Raji (cell line): Measurements from ENCODE around the gene CACNB3.

Experiments used
- POLR2A ChIP-seq: IDR thresholded peaks from 2 replicates; pipeline ENCODE4 v1.6.1; 2011; ENCODE audit warnings: low read depth, low read length, control low read depth; ENCODE audit not compliant: insufficient read depth

Gene CACNB3

GRCh38 chr12:48824112-48824511 lies 5.8 kb downstream of the CACNB3 start:
- TF ChIP-seq POLR2A, result no peak

DNA sequence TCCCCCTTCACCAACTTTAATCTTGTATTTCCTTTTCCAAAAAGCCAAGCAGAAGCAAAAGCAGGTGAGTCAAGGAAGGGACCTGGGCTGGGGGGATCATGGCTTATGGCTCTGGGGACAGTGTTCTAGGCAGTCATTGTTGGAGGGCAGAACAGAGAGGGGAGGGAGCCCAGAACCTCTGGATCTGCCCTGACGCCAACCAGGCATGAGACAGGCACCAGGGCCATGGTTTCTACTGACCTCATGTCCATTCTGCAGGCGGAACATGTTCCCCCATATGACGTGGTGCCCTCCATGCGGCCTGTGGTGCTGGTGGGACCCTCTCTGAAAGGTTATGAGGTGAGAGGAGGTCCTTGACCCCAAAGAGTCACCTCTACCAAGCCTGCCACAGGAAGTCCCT lies 6.6 kb downstream of the CACNB3 start:
- no peak for TF ChIP-seq POLR2A

- TF ChIP-seq POLR2A, result no peak
These were observed 8.0 kb downstream of the CACNB3 start for GRCh38 chr12:48826209-48826855.

DNA sequence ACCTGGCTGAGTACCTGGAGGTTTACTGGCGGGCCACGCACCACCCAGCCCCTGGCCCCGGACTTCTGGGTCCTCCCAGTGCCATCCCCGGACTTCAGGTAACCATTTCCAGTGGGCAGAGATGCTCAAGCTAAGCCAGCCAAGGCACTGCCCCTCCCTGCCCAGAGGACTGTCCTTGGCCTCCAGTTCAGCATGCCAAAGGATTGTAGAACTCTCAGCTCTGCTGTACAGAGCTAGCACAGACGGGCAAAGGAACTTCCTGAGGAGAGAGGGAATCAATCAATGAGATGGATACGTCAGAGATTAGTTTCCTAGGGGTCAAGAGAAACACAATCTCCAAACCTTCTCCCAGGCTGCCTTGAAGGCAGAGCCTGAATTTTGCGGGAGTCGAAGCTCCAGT lies 8.7 kb downstream of the CACNB3 start:
- no peak for TF ChIP-seq POLR2A

- TF ChIP-seq POLR2A, result no peak
These were observed 9.3 kb downstream of the CACNB3 start for GRCh38 chr12:48827513-48828096.

DNA sequence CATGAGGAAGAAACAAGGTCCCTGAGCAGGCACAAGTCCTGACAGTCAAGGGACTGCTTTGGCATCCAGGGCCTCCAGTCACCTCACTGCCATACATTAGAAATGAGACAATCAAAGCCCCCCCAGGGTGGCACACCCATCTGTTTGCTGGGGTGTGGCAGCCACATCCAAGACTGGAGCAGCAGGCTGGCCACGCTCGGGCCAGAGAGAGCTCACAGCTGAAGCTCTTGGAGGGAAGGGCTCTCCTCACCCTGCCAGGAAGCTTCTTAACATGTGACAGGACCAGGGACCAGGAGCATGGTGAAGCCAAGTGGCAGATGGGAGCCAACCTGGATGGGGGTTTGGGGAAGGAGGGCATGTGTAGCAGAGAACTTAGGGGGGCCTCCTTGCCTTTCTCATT lies 10.0 kb downstream of the CACNB3 start:
- no peak for TF ChIP-seq POLR2A

GRCh38 chr12:48828841-48829575 lies 10.7 kb downstream of the CACNB3 start:
- no peak for TF ChIP-seq POLR2A

DNA sequence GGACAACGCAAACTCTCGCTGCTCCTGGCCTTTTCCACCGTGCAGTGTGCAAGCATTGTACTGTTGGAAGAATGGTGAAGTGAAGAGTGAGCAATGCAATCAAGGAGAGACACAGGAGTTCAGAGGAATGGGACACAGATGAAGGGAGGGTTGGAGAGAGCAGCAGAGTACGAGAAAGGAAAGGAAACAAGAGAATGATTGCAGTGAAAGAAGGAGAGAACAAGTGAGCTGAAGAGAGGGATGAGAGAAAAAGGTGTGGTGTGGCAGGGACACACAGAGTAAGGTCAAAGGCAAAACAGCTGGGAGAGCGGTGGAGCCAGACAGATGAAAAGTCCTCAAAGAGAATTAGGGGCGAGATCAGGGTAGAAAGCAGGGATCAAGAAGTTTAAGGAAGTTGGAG lies 13.0 kb downstream of the CACNB3 start:
- no peak for TF ChIP-seq POLR2A

DNA sequence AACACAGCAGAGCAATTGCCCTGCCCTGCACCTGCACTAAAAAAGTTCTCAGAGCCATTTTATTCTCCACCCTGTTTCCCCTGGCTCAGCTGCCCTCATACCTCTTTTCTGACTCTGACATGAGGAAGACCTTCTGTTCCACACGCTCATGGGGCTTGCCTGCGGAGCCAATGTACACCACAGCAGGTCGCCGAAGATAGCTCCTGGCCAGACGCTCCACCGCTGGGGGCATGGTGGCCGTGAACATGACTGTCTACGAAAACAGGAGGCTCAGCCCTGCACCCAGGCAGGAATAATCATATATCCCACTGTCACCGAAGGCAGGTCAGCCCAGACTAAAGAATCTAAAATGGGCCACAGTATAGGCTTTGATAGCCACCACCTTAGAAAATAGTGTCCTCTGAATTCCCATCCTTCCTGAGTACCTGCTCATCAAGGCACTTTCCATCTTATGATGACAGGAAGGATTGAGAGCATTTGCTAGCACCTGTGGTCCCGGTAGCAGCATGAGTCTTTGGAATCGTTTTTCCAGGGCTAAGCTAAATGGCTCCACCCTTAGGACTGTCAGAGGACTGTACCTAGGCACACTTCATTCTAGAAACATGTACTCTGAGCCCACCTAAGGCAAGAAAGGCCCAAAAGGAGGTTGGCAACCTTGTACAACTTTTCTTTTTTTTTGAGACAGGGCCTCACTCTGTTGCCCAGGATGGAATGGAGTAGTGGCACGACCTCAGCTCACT lies 14.2 kb downstream of the CACNB3 start:
- TF ChIP-seq POLR2A, result no peak

- no peak for TF ChIP-seq POLR2A
These were observed 19.8 kb downstream of the CACNB3 start for GRCh38 chr12:48838048-48838447.

- peak; percentile 84 for TF ChIP-seq POLR2A
These were observed 33.8 kb downstream of the CACNB3 start, which contains the start of gene DDX23 for GRCh38 chr12:48851883-48852733. TSS of gene DDX23 (minus strand) at chr12:48852163. CDS start at chr12:48845782, 6,381 bp downstream.

GRCh38 chr12:48852734-48853688 lies 34.7 kb downstream of the CACNB3 start:
- peak; percentile 44; the same call in 1 of the 2 replicates for TF ChIP-seq POLR2A

- TF ChIP-seq POLR2A, result no peak
These were observed 36.2 kb downstream of the CACNB3 start for GRCh38 chr12:48854488-48854887.
